ENCODE measurements around the gene DAB2IP. TPM values are rescaled to one million over a fixed set of nuclear protein-coding genes. Genes with fewer than 3 reads are reported as not detected.

DAB2IP gene
- total RNA-seq, 4 donors from 2014 or later = 19.2 to 45.4 (median 34.8) TPM

GRCh38 chr9:121818016-121818661 is 166.7 kb downstream of the DAB2IP start:
- no peak for TF ChIP-seq CTCF (IDR thresholded peaks at IDR 0.05)
- DNase-seq (ENCODE audit: low spot score) = no peak
- no peak for ATAC-seq (ENCODE audit: low FRiP score)

GRCh38 chr9:121818841-121819427 is 167.5 kb downstream of the DAB2IP start:
- ATAC-seq (ENCODE audit: low FRiP score) (no peak), DNase-seq (ENCODE audit: low spot score) (no peak)
- no peak for TF ChIP-seq CTCF (IDR thresholded peaks at IDR 0.05)

- ATAC-seq (ENCODE audit: low FRiP score) (no peak), DNase-seq (ENCODE audit: low spot score) (no peak)
- TF ChIP-seq CTCF (IDR thresholded peaks at IDR 0.05) = no peak
Measured at GRCh38 chr9:121819428-121820231, 168.2 kb downstream of the DAB2IP start.

GRCh38 chr9:121820286-121821005 is 169.0 kb downstream of the DAB2IP start:
- ATAC-seq (ENCODE audit: low FRiP score) (no peak), DNase-seq (ENCODE audit: low spot score) (no peak)
- no peak for TF ChIP-seq CTCF (IDR thresholded peaks at IDR 0.05)

GRCh38 chr9:121821326-121821725 is 169.9 kb downstream of the DAB2IP start:
- no peak for ATAC-seq (ENCODE audit: low FRiP score)
- no peak for TF ChIP-seq CTCF (IDR thresholded peaks at IDR 0.05)
- DNase-seq (ENCODE audit: low spot score) = no peak

GRCh38 chr9:121822093-121823085 is 171.0 kb downstream of the DAB2IP start:
- DNase-seq (ENCODE audit: low spot score) = no peak
- no peak for TF ChIP-seq CTCF (IDR thresholded peaks at IDR 0.05)
- ATAC-seq (ENCODE audit: low FRiP score) = no peak

Data from omental fat pad (tissue), 4 donors.